Dermis blood vessel endothelial cell (primary cell): ENCODE measurements around the gene UGT2A3. TPM values are rescaled to one million over a fixed set of nuclear protein-coding genes. Genes with fewer than 3 reads are reported as not detected.

Experiments
- DNase-seq: peaks from one replicate; pipeline ENCODE4 v3.0.0; 2010
- total RNA-seq: library from RNA; depleted of rRNA; stranded (reverse); fragments of >200 nt; gene quantifications from 2 replicates; pipeline ENCODE4 v1.2.3, GENCODE V29; 2014

UGT2A3 gene
- total RNA-seq, 1 donor from 2014 or later, result 0.17 TPM

- DNase-seq, result no peak
Measured at GRCh38 chr4:68909385-68909784, 42.2 kb downstream of the UGT2A3 start.

GRCh38 chr4:68907788-68908700 is 43.6 kb downstream of the UGT2A3 start:
- DNase-seq, result no peak

- DNase-seq, result no peak
Measured at GRCh38 chr4:68907245-68907644, 44.4 kb downstream of the UGT2A3 start.

- DNase-seq, result no peak
Measured at GRCh38 chr4:68906780-68907137, 44.8 kb downstream of the UGT2A3 start.

GRCh38 chr4:68905939-68906779 is 45.4 kb downstream of the UGT2A3 start:
- no peak for DNase-seq

GRCh38 chr4:68905598-68905938 is 46.0 kb downstream of the UGT2A3 start:
- no peak for DNase-seq

GRCh38 chr4:68904786-68905185 is 46.8 kb downstream of the UGT2A3 start:
- DNase-seq, result no peak

GRCh38 chr4:68896749-68897148 is 54.9 kb downstream of the UGT2A3 start:
- DNase-seq, result no peak

- DNase-seq, result no peak
Measured at GRCh38 chr4:68895561-68896198, 55.9 kb downstream of the UGT2A3 start.

- no peak for DNase-seq
Measured at GRCh38 chr4:68892861-68893260, 58.7 kb downstream of the UGT2A3 start.

GRCh38 chr4:68891678-68892077 is 59.9 kb downstream of the UGT2A3 start:
- no peak for DNase-seq

GRCh38 chr4:68885545-68885944 is 66.1 kb downstream of the UGT2A3 start:
- no peak for DNase-seq

GRCh38 chr4:68883870-68884269 is 67.7 kb downstream of the UGT2A3 start:
- DNase-seq, result no peak

Other genes starting within 250 kb of the UGT2A3 start
- gene UGT2B10, start 135.8 kb downstream of the UGT2A3 start, total RNA-seq, result not detected in 2 replicates
- 0.09 and 0.34 TPM in 2 replicates for gene UGT2B7, start 144.7 kb upstream of the UGT2A3 start, total RNA-seq